SK-N-DZ (cell line): ENCODE data around the gene HOXB2.

Experiments used
- DNase-seq: peaks from one replicate; pipeline ENCODE4 v3.0.0-alpha.2; 2015; ENCODE audit warnings: low spot score

The HOXB2 gene

DNA sequence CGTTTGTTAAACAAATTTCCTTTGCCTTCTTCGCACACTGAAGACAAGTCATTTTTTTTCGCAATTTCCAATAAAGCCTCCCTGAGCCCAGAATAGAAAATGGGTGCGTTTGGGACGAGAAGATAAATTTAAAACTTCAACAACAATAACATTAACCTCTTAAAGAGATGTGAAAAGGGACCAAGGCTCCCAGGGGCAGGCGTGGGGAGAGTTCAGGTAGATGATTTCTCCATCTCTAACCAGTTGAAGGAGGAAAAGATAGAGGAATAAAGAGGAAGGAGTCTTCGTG, 34.5 kb upstream of the HOXB2 start:
- DNase-seq: no peak

DNA sequence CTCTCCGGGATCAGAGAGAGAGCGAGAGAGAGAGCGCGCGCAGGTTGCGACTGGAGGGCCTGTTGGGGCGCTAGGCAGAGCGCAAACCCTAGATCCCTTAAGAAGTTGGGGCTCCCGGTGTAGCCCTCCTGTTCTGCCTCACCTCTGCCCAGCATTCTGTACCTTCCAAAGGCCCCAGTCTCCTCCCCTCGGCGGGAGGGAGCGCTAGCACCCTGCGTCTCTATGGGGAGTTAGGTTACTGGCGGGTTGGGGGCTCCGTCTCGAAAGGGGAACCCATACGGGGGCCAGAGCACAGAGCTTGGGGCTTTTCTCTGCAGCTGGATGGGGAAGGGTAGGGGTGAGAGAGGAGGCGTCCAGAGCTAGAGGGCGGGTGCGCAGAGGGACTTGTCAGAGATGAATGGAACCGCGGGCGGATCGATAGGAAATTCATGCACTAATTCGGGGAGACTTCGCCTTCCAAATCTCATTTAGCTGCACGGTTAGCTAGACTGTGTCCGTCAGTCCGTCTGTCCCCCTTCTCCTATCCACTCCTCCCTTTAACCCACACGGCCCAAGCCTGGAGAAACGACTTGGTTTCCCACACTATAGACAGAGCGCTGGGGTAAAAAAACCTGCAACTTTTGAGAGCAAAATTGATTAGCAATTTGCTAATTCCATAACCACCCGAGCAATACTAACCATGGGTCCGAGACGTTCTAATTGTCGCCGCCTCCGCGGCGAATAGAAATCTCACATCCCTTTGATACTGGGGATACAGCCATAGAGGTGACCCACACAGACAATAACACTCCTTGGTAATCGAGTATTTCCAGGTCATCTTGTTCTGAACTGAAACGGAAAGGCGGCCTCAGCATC, 33.9 kb upstream of the HOXB2 start:
- DNase-seq: no peak

DNA sequence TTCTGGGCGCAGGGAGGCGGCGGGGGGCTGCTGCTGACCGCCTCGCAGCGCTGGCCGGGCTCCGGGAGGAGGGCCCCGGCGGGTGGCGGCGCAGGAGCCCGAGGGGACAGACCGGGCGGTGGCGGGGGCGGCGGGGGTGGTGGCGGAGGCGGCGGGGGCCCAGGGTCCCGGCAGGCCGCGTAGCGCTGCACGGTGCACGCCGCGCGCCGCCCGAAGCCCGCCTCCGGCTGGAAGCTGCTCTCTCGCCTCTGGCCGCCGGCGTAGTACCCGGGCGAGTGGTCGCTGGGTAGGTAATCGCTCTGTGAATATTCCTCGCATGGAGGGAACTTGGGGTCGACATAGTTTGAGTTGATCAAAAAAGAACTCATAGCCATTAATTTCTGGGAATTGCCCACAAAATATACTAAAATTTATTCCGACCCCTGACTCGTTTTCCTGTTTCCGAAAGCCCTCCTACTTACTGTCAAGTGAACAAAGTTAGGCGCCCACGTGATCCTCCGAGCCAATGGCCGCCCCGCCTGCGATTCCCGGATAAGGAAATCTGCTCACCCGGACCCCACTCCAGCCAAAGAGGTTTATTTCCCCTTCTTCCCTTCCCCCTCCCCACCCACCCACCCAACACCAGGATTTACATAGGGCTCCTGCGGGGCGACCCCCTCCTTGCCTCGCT, 33.2 kb upstream of the HOXB2 start, which contains the start of gene HOXB4:
Gene HOXB4 (minus strand): TSS at position 405 of the 670 bp plus-strand sequence. CDS start 31 bp downstream, at position 374.
- DNase-seq: no peak

DNA sequence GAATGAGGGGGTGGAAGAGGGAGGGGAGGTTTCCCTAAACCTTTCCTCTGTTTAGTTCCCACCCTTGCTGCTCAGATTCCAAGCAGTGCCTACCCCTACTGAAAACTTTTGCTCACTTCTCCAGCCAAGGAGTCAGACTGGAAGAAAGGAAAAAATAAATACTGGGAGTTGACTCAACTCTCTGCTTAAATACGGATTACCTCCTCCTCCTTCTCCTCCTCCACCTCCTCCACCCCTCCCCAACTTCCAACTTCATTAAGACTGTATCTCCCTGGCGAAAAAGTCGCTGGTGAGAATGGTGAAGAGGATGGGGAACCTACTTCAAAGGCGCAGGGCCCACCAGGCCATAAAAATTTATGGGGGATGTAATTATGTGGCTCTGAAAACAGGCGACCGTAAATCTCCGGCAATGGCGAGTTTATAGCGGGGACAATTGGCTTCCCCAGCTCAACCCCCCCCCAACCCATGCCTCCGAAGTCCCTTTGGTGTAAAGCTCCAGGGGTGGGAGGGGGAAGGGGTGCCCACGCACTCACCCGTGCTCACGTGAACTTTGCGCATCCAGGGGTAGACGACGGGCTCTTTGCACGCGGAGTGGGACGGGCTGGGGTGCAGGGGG, 32.5 kb upstream of the HOXB2 start:
- DNase-seq: no peak

DNA sequence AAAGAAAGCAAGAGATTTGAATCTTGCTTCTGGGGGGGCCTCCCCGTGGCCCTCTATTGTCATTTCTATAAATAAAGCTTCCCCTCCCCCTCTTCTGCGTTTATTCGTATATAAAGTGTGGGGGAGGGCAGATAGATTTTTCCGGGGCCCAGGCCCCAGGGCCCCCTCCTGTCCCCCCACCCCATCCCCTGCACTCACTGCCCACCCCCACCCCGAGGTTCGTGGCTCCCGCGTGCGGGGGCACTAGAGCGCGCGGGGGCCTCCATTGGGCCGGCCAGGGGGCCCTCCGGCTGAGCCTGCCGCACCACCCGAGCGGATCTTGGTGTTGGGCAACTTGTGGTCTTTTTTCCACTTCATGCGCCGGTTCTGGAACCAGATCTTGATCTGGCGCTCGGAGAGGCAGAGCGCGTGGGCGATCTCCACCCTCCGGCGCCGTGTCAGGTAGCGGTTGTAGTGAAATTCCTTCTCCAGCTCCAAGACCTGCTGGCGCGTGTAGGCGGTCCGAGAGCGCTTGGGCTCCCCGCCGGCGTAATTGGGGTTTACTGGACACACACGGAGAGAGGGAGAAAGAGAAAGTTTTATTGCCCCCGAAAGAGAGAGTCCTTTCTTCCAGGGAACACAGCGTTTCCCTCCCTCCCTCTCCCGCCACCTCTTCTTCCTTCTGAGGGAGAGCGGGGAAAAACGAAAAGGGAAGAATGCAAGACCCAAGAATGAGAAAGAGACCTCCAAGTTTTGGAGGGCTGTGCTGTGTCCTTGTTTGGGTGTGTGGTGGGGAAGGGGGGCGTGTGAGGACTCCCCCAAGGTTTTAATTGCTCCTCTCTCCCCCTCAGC, 31.8 kb upstream of the HOXB2 start:
- DNase-seq: no peak

DNA sequence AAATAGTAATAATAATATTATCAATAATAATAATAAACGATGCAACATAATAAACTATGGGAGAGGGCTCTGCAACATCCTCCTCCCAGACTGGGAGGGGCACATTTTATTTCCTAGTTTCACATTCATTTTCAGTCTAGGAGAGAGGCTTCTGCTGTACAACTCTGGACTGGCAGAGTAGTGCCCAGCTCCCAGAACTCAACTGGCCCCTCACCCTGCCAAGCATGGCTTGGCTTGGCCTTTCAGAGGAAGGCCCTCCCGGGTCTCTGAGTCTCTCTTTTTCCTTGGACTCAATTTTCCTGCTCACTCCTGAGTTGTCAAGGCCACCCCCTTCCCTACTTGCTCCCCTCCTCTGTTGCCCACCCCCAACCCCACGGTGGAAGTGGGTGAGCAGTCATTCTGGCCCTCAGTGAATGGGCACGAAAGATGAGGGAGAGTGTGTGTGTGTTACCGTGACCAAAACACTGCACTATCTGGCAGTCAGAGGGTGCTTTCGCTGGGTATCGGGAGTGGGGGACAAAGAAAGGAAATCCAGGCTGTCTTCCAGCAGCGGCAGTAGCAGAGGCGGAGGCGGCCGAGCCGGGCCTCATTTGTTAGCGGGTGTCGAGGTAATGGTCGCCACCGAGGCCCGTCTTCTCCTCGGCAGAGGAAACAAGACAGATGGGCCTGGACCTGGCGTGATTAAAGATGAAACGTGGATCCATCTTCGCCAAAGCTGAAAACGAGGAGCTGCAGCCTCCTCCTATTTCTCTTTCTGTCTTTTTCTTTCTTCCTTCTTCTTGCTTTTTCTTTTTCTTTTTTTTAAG, 31.0 kb upstream of the HOXB2 start:
- DNase-seq: no peak

DNA sequence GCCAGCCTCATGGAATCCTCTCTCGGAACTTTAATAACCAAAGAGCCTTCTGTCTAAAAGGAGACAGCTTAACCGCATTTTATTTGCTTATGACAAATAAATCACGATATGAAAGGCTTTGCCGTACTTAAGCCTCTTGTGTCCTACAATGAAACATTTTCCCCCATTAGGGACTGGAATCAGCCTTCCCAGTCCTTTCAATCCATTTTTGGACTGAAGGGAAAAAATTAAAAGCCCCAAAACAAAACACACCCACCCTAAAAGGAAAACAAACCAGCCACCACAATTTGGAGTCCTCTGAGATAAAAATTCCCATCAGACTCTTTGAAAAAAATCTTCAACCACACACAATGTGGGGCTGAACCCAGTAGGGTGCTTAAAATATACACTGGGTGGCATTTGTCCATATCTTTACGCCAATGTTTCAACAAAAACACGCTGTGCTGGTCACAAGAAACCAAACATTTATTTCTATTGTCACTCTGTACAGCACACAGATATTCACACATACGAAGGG, 30.2 kb upstream of the HOXB2 start:
- no peak for DNase-seq

DNA sequence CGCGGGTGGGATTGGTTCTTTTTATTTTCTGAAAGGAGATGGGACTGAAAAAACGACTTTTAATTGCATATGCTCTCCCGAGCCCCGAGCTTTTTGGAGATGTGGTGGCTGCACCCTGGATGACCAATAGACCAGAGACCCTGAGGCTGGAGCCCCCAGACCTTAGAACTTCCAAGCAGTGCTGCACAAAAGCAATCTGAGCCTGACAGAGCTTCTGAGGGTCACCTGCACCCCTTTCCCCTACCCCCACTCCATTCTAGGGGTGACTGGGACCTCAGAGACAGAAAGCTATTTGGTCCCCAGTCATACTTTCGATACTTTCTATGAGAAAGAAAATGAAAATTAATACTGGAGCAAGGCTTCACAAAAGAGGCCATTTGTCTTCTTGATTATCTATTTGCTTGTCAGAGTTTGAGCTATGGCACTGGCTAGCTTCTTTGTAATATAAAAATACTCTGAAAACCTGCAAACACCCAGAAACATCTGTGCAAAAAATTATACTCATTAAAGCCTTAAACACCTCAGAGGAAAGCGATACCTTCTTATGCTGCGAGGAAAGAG, 29.7 kb upstream of the HOXB2 start:
- DNase-seq: no peak

DNA sequence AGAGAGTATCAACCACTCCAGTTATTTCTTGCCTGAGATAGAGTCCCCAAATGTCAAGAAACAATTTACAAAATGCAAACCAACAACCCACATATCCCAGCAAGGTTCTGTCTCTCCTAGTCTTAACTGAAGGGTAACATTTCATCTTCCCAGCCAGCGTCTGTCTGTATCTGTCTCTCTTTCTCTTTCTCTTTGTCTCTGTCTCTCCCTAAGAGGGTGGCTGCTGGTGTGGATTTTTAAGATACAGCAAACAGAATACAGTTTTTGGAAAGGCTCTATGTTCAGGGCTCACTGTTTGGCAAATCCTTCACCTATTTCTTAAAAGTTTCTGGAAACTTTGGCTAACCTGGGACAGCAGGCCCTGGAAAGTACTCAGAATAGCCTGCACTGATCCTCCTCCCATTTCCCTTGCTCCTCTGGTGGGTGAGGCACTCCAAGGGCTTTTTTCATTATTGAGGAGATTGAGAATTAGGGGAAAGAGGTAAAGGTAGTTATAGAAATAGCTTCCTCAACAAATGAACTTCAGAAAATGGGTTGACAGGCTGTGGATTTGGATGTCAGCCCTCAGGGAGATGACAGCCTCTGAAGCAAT, 27.0 kb upstream of the HOXB2 start:
- no peak for DNase-seq

DNA sequence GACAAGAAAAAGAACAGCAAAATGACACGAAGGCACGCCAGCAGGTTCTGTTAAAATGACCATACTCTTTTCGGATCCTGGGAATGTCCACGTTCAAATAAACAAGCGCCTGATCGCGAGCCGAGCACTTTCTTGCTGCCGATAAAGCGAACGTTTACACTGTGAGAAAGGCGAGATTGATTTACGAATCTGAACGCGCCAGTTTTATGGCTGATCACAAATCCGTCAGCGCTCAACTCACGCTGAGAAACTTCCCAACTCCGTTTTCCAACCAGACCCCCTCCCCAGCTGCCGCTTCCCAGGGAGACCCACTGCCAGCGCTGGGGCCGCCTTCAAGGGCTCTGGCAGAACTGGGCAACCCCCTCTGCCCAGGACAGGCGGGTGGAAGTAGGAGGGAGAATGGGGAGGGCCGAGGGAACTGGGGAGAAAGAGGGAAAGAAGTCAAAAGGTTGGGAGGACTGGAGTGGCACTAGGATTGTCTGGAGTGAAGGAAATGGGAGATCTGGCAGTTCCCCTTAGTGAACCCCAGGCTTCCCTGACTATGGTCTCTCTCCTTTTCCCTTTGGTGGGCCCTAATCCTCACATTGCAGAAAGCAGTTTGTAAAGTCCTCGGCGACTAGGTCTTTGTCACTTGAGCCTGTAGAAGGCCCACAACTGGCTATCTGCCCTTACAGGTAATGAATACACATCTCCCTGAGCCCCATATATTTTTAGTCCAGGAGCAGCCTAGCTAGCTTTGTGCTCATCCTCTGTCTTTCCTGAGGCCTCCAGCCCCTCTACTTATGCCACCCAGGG, 26.3 kb upstream of the HOXB2 start:
- no peak for DNase-seq

DNA sequence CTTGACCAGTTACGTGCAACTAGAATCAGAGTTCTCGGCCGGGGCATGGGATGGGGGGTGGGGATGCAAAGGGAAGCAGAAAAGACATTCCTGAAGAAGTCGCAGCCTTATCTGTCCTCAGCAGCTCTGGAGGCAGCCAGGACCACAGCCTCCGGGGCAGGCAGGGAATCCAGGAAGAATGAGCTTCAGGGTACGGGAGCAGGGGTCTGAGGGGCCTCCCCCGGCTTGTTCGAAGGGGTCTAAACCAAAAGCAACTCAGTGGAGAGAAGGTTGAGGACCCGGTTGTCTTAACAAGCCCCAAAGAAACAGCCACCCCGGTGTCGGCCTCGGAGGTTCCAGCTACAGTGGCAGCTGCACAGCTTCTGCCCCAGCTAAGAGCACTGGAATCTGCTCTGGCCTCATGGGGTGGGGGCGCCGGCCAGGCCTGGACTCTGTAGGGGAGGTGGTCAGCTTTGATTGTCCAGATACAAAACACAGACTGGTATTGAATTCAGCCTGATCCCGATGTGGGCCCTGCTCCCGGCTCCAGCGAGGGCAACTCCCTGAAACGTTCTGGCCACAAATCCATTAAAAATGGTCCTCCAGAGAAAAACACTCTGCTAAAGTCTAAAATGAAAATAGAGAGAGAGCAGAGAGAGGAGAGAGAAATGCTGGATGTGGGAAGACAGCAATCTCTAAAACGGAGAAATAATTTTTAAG, 25.6 kb upstream of the HOXB2 start:
- no peak for DNase-seq

DNA sequence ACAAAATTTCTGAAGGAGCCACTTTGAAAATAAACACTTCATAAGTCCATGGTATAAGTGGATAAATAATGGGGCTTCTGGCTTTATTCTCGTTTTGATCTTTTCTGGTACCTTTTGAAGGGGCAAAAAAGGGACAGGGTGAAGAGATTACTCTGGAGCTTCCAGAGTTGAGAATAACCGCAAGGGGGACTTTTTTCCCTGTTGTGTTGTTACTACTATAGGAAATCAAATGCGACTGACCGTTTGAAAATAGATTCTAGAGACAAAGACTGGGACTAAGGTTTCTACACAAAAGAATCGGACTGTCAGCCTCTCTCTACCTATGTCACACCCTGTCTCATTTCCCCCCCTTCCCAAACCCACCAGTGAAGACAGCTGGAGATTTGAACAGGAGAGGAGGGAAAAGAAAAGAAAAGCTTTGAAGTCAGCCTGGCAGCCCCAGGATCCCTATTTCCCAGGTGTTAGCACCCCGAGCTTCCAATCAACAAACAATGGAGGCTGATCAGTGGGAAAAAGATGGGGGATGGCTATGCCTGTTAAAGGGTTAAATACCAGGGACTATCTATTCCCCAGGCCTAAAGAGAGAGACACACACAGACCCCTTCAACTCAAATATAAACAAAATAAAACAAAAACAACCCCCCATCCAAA, 24.9 kb upstream of the HOXB2 start:
- no peak for DNase-seq

DNA sequence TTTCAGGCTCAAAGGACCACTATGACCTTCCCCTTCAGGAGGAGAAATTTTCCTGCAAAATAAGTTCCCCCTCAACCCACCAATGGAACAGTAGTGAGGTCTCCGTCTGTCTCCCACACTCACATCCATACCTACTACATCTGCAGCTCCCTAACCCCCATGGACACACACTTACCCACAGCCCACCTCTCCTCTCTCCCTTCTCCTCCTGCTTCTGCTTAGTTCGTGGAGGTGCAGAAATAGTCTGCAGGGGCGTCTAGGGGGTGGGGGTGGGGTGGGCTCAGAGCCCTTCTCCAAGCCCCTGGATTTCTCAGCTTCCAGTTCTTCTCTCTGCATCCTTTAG, 24.3 kb upstream of the HOXB2 start:
- DNase-seq: no peak

DNA sequence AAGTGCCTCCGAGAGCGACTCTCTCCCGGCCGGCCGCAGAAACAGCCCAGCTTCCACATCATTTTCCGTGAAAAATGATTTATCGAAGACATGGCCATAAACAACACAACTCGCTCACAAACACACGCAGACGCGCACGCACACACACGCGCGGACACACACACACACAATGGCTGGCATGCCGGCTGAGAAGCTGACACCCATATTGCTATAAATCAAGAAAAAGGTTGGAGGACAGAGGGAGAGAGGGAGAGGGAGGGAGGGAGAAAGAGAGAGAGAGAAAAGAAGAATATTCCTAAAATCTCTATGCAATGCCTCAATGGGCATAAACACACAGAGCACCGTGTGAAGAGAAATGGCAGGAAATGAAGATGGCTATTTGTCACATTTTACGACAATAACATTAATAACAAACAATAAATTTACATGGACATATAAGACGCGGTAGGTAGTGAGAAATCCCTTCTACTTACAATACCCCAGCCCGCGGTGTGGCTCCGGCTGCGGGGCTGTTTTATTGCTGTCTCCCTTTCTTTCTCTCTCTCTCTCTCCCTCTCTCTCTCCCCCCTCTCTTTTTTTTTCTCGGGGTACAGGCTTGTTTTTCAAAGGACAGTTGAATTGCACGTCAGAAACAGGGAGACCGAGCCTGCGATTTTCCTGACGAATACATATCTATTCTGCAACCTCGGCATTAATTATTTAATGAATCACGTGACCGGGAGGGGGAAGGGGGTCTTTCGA, 23.8 kb upstream of the HOXB2 start:
- DNase-seq: no peak

DNA sequence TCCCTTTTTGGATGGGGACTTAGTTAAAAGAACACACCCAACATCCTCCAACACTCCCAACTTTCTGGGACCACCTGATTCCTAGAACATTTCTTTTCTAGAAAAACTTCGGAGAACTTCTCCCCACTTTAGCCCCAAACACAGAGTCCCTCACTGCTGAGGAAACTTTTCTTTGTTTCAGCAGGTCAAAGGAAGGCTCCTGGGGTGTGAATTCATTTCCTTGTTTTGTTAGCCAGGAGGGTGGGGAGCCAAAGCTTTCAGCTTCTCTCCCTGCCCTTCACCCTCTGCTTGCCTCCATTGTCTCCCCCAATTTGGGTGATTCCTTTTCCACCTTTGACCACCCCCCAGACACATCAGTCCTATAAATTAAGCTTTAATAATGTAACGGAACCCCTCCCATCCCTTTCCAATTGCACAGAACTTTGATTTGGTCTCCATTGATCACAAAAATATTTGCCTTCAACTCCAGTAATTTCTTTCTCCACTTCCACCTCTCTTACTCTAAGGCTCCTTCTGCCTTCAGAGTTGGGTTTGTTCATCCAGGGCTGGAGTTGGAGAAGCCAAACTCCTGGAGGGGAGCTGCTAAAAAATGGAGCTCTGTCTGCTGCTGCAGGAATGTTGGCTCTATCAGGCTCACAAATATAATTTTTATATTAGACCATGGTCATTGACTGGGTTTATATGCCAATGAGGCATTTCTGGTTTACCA, 22.9 kb upstream of the HOXB2 start:
- DNase-seq: no peak

DNA sequence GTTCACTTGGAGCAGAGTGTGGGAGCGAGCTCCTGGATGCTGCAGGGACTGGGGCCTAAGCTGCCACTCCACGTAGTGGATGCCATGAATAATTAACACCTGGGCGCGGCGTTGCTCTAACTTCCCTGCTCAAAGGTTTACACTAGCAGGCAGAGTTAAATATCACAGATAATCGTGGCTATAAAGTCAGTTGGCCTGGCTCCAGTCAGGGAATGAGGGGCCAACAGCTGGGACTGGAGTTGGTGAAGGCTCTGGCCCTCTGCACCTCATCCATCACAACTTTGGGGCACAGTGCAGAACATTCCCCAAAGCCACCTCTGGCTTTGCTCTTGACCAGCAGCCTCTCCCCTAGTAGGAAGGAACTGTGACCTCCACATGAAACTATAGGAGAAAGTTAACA, 22.3 kb upstream of the HOXB2 start:
- DNase-seq: no peak

DNA sequence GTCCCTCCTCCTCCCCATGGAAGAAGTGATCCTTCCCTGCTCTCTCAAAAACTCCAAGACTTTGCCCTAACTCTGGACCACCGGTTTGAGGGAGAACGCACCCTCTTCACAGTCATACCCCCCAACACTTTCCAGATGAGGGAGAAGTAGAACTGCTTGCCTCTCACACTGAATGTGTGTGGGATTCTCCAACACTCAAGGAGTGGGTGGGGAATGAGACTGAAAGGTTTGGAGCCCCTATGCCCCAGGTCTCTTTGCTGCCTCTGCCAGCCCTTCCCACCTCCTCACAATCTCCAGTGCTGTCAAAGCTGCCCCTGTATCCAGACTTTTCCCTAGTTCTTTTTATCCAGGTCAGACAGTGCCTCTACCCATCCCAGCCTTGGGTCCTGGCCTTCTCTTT, 21.8 kb upstream of the HOXB2 start:
- DNase-seq: no peak
